K562 (cell line): ENCODE measurements around the gene SLC35F5. TPM values are rescaled to one million over a fixed set of nuclear protein-coding genes. Genes with fewer than 3 reads are reported as not detected.

Source experiments
- CHD2 ChIP-seq: IDR thresholded peaks from 2 replicates; pipeline ENCODE4 v1.6.1; 2011; ENCODE audit warnings: low read depth, low read length
- CREBBP ChIP-seq: IDR thresholded peaks from one replicate; pipeline ENCODE4 v1.6.1; 2012; ENCODE audit warnings: low read depth, mild to moderate bottlenecking, control low read depth, inconsistent platforms, low read length
- EZH2 ChIP-seq: IDR thresholded peaks from 2 replicates; pipeline ENCODE4 v1.6.1; 2012; ENCODE audit warnings: low read depth, mild to moderate bottlenecking, inconsistent platforms, low read length, borderline replicate concordance
- FIP1L1 ChIP-seq: fragments of 200-400 bp; formaldehyde crosslinking; IDR thresholded peaks from 2 replicates; pipeline ENCODE4 v1.6.1; 2018; ENCODE audit warnings: mild to moderate bottlenecking, low read depth, low read length; ENCODE audit not compliant: poor library complexity, severe bottlenecking
- FOSL1 ChIP-seq: fragments of 200-800 bp; sonication (Bioruptor generic); conservative IDR thresholded peaks from 2 replicates; pipeline ENCODE4 v1.6.1; 2016; ENCODE audit warnings: missing genetic modification characterization, missing compliant biosample characterization
- GATAD2B ChIP-seq: fragments of 450-650 bp; IDR thresholded peaks from 2 replicates; pipeline ENCODE4 v1.6.1; 2017; ENCODE audit warnings: mild to moderate bottlenecking, borderline replicate concordance
- GMEB1 ChIP-seq: fragments of 250-450 bp; sonication (Bioruptor Pico); IDR thresholded peaks from 2 replicates; pipeline ENCODE4 v1.4.0; 2020; ENCODE audit warnings: mild to moderate bottlenecking
- GTF2A2 ChIP-seq: IDR thresholded peaks from 2 replicates; pipeline ENCODE4 v1.6.1; 2016; ENCODE audit warnings: mild to moderate bottlenecking, missing genetic modification characterization, missing compliant biosample characterization
- HDAC2 ChIP-seq: fragments of 450-650 bp; IDR thresholded peaks from 2 replicates; pipeline ENCODE4 v1.6.1; 2016; ENCODE audit warnings: mild to moderate bottlenecking
- MED1 ChIP-seq: sonication (generic); formaldehyde crosslinking; IDR thresholded peaks from 2 replicates; pipeline ENCODE4 v1.8.1; 2023; ENCODE audit warnings: missing genetic modification reagents, borderline replicate concordance
- PHF21A ChIP-seq: fragments of 450-650 bp; IDR thresholded peaks from 2 replicates; pipeline ENCODE4 v1.6.1; 2017; ENCODE audit warnings: low read depth, borderline replicate concordance
- PRDM10 ChIP-seq: fragments of 450-650 bp; IDR thresholded peaks from 2 replicates; pipeline ENCODE4 v1.6.1; 2018; ENCODE audit not compliant: partially characterized antibody
- SREBF1 ChIP-seq: fragments of 150-350 bp; IDR thresholded peaks from 2 replicates; pipeline ENCODE4 v1.6.1; 2014; ENCODE audit warnings: antibody characterized with exemption, low read depth, low read length, borderline replicate concordance
- ZNF408 ChIP-seq: fragments of 250-450 bp; sonication (Bioruptor Pico); IDR thresholded peaks from 2 replicates; pipeline ENCODE4 v1.4.0; 2020; ENCODE audit warnings: low read depth, mild to moderate bottlenecking, moderate library complexity
- ZNF551 ChIP-seq: fragments of 250-450 bp; sonication (Bioruptor Pico); IDR thresholded peaks from 2 replicates; pipeline ENCODE4 v1.5.0; 2021; ENCODE audit warnings: mild to moderate bottlenecking, moderate library complexity
- ZNF561 ChIP-seq: fragments of 450-650 bp; formaldehyde crosslinking; conservative IDR thresholded peaks from 2 replicates; pipeline ENCODE4 v1.4.0; 2020; ENCODE audit warnings: mild to moderate bottlenecking, moderate library complexity
- ZNF584 ChIP-seq: fragments of 200-800 bp; sonication (Bioruptor generic); IDR thresholded peaks from 2 replicates; pipeline ENCODE4 v1.6.1; 2016; ENCODE audit warnings: low read depth, mild to moderate bottlenecking, missing genetic modification characterization, missing compliant biosample characterization
- ZNF639 ChIP-seq, 2 experiments: fragments of 200-800 bp in 1 of 2; sonication (Bioruptor generic) in 1 of 2; sonication (generic) in 1 of 2; formaldehyde crosslinking in 1 of 2; IDR thresholded peaks in 1 of 2; conservative IDR thresholded peaks in 1 of 2; 2 replicates each; pipeline versions ENCODE4 v1.5.0 to v1.6.1; 2016 to 2020; ENCODE audit warnings: missing compliant biosample characterization in 1 of 2, missing genetic modification characterization in 1 of 2, missing genetic modification reagents in 1 of 2
- ZNF655 ChIP-seq: fragments of 250-450 bp; sonication (Bioruptor Pico); IDR thresholded peaks from 2 replicates; pipeline ENCODE4 v1.5.0; 2021
- ZNF785 ChIP-seq: fragments of 250-450 bp; sonication (Bioruptor Pico); IDR thresholded peaks from 2 replicates; pipeline ENCODE4 v1.4.0; 2020; ENCODE audit warnings: mild to moderate bottlenecking
- polyA plus RNA-seq, 8 experiments: library from polyadenylated mRNA; depleted of rRNA in 4 of 8; stranded (reverse) in 5 of 8; unstranded in 3 of 8; fragments of >200 nt; fragmentation: Nextera tagmentation in 2 of 8; fragmentation: Illumina TruSeq in 1 of 8; extraction: Ambion mirVana in 2 of 8; extraction: Trizol in 1 of 8; gene quantifications; 2 replicates each; pipeline versions ENCODE4 v1.2.1 to v1.2.3, GENCODE V29; 2011 to 2014; ENCODE audit warnings: inconsistent platforms in 1 of 8, missing spikeins in 1 of 8
- total RNA-seq, 7 experiments: library from RNA; depleted of rRNA in 6 of 7; stranded (reverse); fragments of >200 nt in 6 of 7; fragmentation: Illumina TruSeq in 2 of 7; extraction: Trizol in 2 of 7; gene quantifications; 2 replicates each; pipeline versions ENCODE4 v1.2.1 to v1.2.3, GENCODE V29; 2011 to 2021; ENCODE audit warnings: low replicate concordance in 1 of 7

The SLC35F5 gene
- total and polyA plus RNA-seq, 9 of the 15 experiments (the other 6 are each of a cell fraction or from before 2014, with no cell fraction given) = 4.9 to 50.7 (median 30.5) TPM

GRCh38 chr2:113756355-113757137, at the start of gene SLC35F5 (continued):
- no peak for TF ChIP-seq ZNF785 (CRISPR knock-in tag)
- no peak for TF ChIP-seq ZNF655
- no peak for TF ChIP-seq GATAD2B
- TF ChIP-seq PRDM10 = no peak
- no peak for TF ChIP-seq SREBF1
- TF ChIP-seq ZNF408 (CRISPR knock-in tag) = no peak
- TF ChIP-seq GTF2A2 (tag) = no peak
- peak; percentile 75 for TF ChIP-seq GMEB1 (CRISPR knock-in tag)
- no peak for TF ChIP-seq ZNF584 (CRISPR knock-in tag)
- no peak for TF ChIP-seq ZNF561 (CRISPR knock-in tag)
- no peak for TF ChIP-seq MED1
- TF ChIP-seq FOSL1 (tag) = peak; percentile 59; the same call in 1 of the 2 replicates
- TF ChIP-seq CHD2 = peak; percentile 63
- no peak for TF ChIP-seq PHF21A
- 0 out of 2 replicates have a peak, but pooled peaks have one; percentile 79 for TF ChIP-seq HDAC2
- no peak for TF ChIP-seq EZH2
- no peak for TF ChIP-seq ZNF551
- TF ChIP-seq ZNF639 (CRISPR knock-in tag; conservative IDR thresholded peaks at IDR 0.05 in 1 of 2, IDR thresholded peaks at IDR 0.05 in 1 of 2) = peak in 1 of 2 experiments; percentile 91; a peak in 2 of 4 replicates
- TF ChIP-seq FIP1L1 = peak; percentile 49
- TF ChIP-seq CREBBP = no peak
